BE2C (cell line): ENCODE results near the gene FAM83F.
A peak's percentile ranks its signal among the peaks of the same experiment; 100 is the strongest.

Experiments used
- DNase-seq: peaks from one replicate; pipeline ENCODE4 v3.0.0-alpha.2; 2020
- H3K27me3 ChIP-seq: fragments of 250-450 bp; sonication (Bioruptor Pico); 2 replicates; pipeline ENCODE4 v1.5.1; 2020; ENCODE audit warnings: mild to moderate bottlenecking
- H3K36me3 ChIP-seq: fragments of 250-450 bp; sonication (Bioruptor Pico); 2 replicates; pipeline ENCODE4 v1.5.1; 2020; ENCODE audit warnings: mild to moderate bottlenecking
- H3K4me1 ChIP-seq: fragments of 250-450 bp; sonication (Bioruptor Pico); 2 replicates; pipeline ENCODE4 v1.5.1; 2020
- H3K4me3 ChIP-seq: 2 replicates; pipeline ENCODE4 v1.5.1; 2011; ENCODE audit warnings: low read depth, low read length
- H3K9me3 ChIP-seq: fragments of 250-450 bp; sonication (Bioruptor Pico); 2 replicates; pipeline ENCODE4 v1.5.1; 2020
- TF ChIP-seq, protein P1 (sequence below): IDR thresholded peaks from 2 replicates; pipeline ENCODE4 v1.5.1; 2012; ENCODE audit warnings: mild to moderate bottlenecking, low read depth, low read length

Gene FAM83F

DNA sequence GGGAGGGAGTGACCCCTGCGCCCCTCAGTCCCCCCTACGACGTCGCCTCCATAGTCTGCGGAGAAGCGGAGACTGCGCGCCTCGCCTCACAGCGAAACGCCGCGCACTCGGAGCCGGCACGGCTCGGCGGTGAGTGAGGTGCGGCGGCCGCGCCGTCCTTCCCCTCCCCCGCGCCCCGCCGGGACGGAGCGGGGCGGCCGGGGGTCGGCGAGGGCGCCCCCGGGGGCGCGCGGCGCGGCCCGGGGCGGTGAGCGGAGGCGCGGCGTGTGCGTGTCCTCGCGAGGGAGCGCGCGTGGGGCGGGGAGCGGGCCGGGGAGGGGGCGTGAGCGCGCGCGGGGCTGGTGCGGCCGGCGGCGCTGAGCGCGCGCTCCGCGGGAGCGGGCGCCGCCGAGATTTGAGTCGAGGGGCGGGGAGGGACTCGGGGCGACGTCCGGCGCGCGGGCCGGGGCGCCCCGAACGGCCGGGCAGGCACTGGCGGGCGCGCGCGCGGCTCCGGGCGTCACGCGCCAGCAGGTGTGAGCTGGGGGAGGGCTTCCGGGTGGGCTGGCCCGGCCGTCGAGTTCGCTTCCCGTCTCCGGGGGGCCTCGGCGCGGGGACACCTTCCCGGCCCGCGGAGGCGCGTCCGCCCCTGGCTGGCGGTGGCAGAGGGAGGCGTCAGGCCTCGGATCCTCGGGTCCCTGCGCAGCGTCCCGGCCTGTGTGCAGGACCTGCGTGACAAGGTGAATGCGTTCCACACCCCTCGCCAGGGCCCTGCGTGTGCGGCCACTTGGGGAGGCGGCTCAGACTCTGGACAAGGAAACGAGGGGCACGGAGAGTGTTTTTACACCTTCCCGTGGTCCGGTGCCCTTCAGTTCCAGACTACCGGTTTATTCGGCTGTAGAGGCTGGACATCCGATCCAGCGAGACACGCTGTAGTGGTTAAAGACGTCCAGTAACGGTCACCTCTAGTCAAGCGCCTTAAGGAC, 50.4 kb downstream of the FAM83F start:
- Histone ChIP-seq H3K4me3 (peak overlapping the region; percentile 64), H3K4me1 (peaks cover 15% of the 10 kb centered on the region), H3K9me3 (no peaks in the 10 kb centered on the region), H3K27me3 (no peaks in the 10 kb centered on the region), H3K36me3 (no peaks in the 10 kb centered on the region)
- peak; percentile 40 for DNase-seq
- TF ChIP-seq, protein P1, sequence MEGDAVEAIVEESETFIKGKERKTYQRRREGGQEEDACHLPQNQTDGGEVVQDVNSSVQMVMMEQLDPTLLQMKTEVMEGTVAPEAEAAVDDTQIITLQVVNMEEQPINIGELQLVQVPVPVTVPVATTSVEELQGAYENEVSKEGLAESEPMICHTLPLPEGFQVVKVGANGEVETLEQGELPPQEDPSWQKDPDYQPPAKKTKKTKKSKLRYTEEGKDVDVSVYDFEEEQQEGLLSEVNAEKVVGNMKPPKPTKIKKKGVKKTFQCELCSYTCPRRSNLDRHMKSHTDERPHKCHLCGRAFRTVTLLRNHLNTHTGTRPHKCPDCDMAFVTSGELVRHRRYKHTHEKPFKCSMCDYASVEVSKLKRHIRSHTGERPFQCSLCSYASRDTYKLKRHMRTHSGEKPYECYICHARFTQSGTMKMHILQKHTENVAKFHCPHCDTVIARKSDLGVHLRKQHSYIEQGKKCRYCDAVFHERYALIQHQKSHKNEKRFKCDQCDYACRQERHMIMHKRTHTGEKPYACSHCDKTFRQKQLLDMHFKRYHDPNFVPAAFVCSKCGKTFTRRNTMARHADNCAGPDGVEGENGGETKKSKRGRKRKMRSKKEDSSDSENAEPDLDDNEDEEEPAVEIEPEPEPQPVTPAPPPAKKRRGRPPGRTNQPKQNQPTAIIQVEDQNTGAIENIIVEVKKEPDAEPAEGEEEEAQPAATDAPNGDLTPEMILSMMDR: no peak

DNA sequence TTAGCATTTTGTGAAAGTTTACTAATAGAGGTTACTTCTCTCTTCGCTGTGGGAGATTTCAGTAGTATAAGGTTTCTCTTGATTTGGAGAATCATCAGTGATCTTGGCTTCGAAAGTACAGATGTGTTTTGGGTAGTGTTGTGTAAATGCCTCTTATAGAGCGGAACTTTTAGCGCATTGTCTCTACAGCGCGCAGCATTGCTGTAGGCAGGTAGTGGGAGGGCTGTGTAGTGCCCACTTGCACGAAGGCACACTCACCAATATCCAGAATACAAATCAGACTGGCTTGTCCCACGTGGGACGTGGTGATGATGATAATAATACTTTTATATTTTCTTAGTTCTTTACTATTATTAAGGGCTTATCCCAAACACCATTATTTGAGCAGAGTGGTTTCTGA, 51.4 kb downstream of the FAM83F start:
- H3K4me3 ChIP-seq: no peak overlapping the region
- no peaks in the 10 kb centered on the region for H3K27me3 ChIP-seq
- H3K36me3 ChIP-seq: no peaks in the 10 kb centered on the region
- no peak for DNase-seq
- H3K4me1 ChIP-seq: peaks cover 6% of the 10 kb centered on the region
- no peaks in the 10 kb centered on the region for H3K9me3 ChIP-seq
- TF ChIP-seq, protein P1: no peak

DNA sequence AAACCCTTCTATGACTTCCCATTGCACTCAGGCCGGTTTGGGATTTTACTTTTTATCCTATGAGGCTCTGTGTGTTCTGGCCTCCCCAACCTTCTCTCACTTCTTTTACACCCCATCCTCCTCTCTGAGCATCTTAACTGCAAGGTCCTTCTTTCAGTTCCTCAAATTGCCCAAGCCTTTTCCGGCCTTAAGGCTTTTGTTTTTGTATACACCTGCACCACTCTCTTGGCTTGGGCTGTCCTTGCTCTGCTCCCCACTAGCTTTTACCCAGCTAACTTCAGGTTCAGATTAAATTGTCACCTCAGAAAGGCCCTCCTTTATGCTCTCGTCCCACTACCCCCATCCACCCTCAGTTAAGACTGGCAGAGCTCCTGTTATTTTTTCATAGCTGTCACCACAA, 55.5 kb downstream of the FAM83F start:
- Histone ChIP-seq H3K4me3 (no peak overlapping the region), H3K4me1 (no peaks in the 10 kb centered on the region), H3K9me3 (no peaks in the 10 kb centered on the region), H3K36me3 (no peaks in the 10 kb centered on the region), H3K27me3 (no peaks in the 10 kb centered on the region; the same call in 1 of the 2 replicates)
- TF ChIP-seq, protein P1: no peak
- DNase-seq: no peak

DNA sequence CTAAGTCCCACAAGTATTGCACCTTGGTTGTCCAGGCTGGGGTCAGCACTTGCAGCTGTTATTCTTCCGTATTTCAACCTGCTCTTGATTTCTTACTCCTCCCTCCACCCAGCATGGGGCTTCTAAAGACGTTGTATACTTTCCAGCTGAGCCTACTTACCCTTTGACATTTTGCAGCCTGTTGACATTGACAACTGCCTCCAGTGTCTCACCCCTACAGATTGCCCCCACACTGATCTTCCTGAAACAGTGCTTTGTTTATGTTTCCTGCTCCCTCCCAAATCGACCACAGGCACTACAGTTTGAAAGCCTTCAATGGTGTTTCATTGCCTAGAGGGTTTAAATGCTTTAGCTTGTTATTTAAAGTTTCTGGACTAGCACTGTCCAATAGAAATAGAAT, 56.6 kb downstream of the FAM83F start:
- Histone ChIP-seq H3K27me3 (no peaks in the 10 kb centered on the region; the same call in 1 of the 2 replicates), H3K36me3 (no peaks in the 10 kb centered on the region), H3K4me1 (peaks cover 8% of the 10 kb centered on the region), H3K9me3 (no peaks in the 10 kb centered on the region), H3K4me3 (no peak overlapping the region)
- TF ChIP-seq, protein P1: no peak
- DNase-seq: no peak

DNA sequence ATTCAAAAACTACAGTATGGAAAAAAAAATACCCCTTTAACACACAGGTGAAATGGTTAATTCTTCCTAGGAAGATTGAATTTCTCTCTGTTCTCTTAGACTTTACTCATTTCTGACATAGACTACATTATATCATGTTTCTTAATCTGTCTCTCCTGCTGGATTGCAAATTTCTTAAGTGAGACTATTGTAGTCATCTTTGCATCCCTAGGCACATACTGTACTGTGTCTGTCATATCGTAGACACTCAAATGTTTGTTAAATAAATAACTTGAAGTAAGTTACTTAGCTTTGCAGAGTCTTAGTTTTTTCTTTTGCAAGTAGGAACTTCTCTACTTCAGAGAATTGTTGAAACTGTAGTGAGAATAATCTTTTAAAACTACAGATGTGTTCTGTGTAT, 58.7 kb downstream of the FAM83F start:
- Histone ChIP-seq H3K4me1 (peaks cover 8% of the 10 kb centered on the region), H3K9me3 (no peaks in the 10 kb centered on the region), H3K4me3 (no peak overlapping the region), H3K36me3 (no peaks in the 10 kb centered on the region), H3K27me3 (no peaks in the 10 kb centered on the region; the same call in 1 of the 2 replicates)
- no peak for DNase-seq
- TF ChIP-seq, protein P1: no peak

DNA sequence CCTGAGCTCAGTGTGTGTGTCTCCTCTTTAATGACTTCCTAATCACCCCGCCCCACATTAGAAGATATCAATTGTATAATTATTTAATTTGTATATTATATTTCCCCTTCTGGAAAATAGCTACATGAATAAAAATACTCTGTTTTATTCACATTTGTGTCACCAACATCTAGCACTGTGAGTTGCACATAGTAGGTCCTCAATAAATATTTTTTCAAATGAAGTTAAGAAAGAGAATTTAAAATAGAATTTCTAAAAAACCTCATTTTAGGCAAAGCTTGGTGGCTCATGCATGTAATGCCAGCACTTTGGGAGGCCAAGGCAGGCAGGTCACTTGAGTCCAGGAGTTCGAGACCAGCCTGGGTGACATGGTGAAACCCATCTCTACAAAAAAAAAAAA, 59.7 kb downstream of the FAM83F start:
- Histone ChIP-seq H3K36me3 (no peaks in the 10 kb centered on the region), H3K27me3 (no peaks in the 10 kb centered on the region; the same call in 1 of the 2 replicates), H3K4me1 (peaks cover 8% of the 10 kb centered on the region), H3K9me3 (no peaks in the 10 kb centered on the region), H3K4me3 (no peak overlapping the region)
- TF ChIP-seq, protein P1: no peak
- DNase-seq: no peak
